HEK293T (cell line): ENCODE measurements around the gene MLLT3.

Experiments
- CTCF ChIA-PET: fragments of 350-600 bp; formaldehyde crosslinking; extraction: SDS; loops from one replicate; lab custom pipeline; 2021; ENCODE audit warnings: antibody characterized with exemption, inconsistent platforms; lab: Yijun Ruan, JAX
- POLR2A ChIA-PET: fragments of 350-600 bp; formaldehyde crosslinking; extraction: SDS; loops from one replicate; lab custom pipeline; 2020; ENCODE audit warnings: antibody characterized with exemption, inconsistent platforms; lab: Yijun Ruan, JAX
- DNase-seq: peaks from one replicate; pipeline ENCODE4 v3.0.0; 2012; ENCODE audit warnings: mixed read lengths; ENCODE audit errors: extremely low spot score
- ARNT ChIP-seq: fragments of 450-650 bp; IDR thresholded peaks from 2 replicates; pipeline ENCODE4 v1.6.1; 2017; ENCODE audit warnings: mild to moderate bottlenecking
- BHLHE40 ChIP-seq: fragments of 450-650 bp; IDR thresholded peaks from 2 replicates; pipeline ENCODE4 v1.6.1; 2016; ENCODE audit warnings: mild to moderate bottlenecking, moderate library complexity, borderline replicate concordance
- CTBP1 ChIP-seq: fragments of 450-650 bp; IDR thresholded peaks from 2 replicates; pipeline ENCODE4 v1.6.1; 2016; ENCODE audit warnings: borderline replicate concordance
- ELF4 ChIP-seq: fragments of 450-650 bp; IDR thresholded peaks from 2 replicates; pipeline ENCODE4 v1.6.1; 2017; ENCODE audit warnings: antibody characterized with exemption
- FOXA1 ChIP-seq: fragments of 450-650 bp; IDR thresholded peaks from 2 replicates; pipeline ENCODE4 v1.6.1; 2016; ENCODE audit warnings: mild to moderate bottlenecking
- FOXK2 ChIP-seq: fragments of 450-650 bp; IDR thresholded peaks from 2 replicates; pipeline ENCODE4 v1.6.1; 2016; ENCODE audit warnings: mild to moderate bottlenecking
- FOXM1 ChIP-seq: fragments of 450-650 bp; IDR thresholded peaks from 2 replicates; pipeline ENCODE4 v1.6.1; 2017; ENCODE audit warnings: mild to moderate bottlenecking, borderline replicate concordance
- HDGF ChIP-seq: fragments of 450-650 bp; IDR thresholded peaks from 2 replicates; pipeline ENCODE4 v1.6.1; 2017; ENCODE audit warnings: antibody characterized with exemption, borderline replicate concordance
- L3MBTL2 ChIP-seq: fragments of 450-650 bp; conservative IDR thresholded peaks from 2 replicates; pipeline ENCODE4 v1.6.1; 2016; ENCODE audit warnings: mild to moderate bottlenecking
- LEF1 ChIP-seq: fragments of 450-650 bp; IDR thresholded peaks from 2 replicates; pipeline ENCODE4 v1.6.1; 2017; ENCODE audit warnings: mild to moderate bottlenecking, borderline replicate concordance
- NFRKB ChIP-seq: fragments of 450-650 bp; IDR thresholded peaks from 2 replicates; pipeline ENCODE4 v1.6.1; 2016; ENCODE audit warnings: mild to moderate bottlenecking, moderate library complexity
- PKNOX1 ChIP-seq: fragments of 450-650 bp; IDR thresholded peaks from 2 replicates; pipeline ENCODE4 v1.6.1; 2016
- SP1 ChIP-seq: fragments of 450-650 bp; IDR thresholded peaks from 2 replicates; pipeline ENCODE4 v1.6.1; 2017
- SUZ12 ChIP-seq: fragments of 450-650 bp; IDR thresholded peaks from 2 replicates; pipeline ENCODE4 v1.6.1; 2016; ENCODE audit warnings: mild to moderate bottlenecking
- TARDBP ChIP-seq: fragments of 450-650 bp; IDR thresholded peaks from 2 replicates; pipeline ENCODE4 v1.6.1; 2016
- ZNF384 ChIP-seq: fragments of 450-650 bp; IDR thresholded peaks from 2 replicates; pipeline ENCODE4 v1.6.1; 2016

MLLT3 gene

GRCh38 chr9:20508242-20508641 is 114.1 kb downstream of the MLLT3 start:
- POLR2A ChIA-PET = no interaction called here
- CTCF ChIA-PET = no interaction called here
- TF ChIP-seq ZNF384 (no peak), CTBP1 (0 out of 2 replicates have a peak, but pooled peaks have one; percentile 17)
- DNase-seq = no peak

GRCh38 chr9:20507431-20507830 is 114.9 kb downstream of the MLLT3 start:
- DNase-seq = no peak
- CTCF ChIA-PET = no interaction called here
- POLR2A ChIA-PET = no interaction called here
- no peak for TF ChIP-seq HDGF
- 0 out of 2 replicates have a peak, but pooled peaks have one; percentile 24 for TF ChIP-seq PKNOX1

DNA sequence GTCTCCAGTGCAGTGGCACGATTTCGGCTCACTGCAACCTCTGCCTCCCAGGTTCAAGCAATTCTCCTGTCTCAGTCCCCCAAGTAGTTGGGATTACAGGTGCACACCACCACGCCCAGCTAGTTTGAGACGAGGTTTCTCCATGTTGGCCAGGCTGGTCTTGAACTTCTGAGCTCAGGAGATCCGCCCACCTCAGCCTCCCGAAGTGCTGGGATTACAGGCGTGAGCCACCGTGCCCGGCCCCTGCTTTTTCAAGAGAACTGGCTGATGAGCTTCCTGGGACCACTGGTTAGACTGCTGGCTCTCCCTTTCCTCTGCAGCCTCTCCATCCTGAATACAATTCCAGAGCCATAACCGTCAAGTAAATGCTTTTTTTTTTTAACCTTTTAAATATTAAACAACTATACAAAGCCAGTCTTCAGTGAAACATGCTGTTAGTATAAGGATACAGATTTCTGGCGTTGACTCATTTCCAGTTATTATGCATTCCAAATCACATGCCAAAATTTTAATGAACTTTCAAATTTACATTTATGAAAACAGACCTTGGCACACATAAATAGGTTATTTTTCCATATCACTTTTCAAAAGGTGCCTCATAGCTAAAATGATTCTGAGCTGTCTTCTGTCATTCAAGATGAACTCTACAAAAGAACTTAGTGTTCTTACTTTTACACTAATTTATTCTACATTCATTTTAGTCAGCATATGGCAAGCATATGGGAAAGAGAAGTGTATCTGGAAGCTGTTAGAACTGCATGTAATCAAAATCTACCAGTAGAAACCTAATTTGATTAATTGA is 116.0 kb downstream of the MLLT3 start:
- no peak for TF ChIP-seq LEF1
- no peak for TF ChIP-seq HDGF
- no peak for TF ChIP-seq SP1
- no peak for TF ChIP-seq FOXA1
- TF ChIP-seq TARDBP = no peak
- TF ChIP-seq ZNF384 = no peak
- no peak for TF ChIP-seq L3MBTL2
- no peak for TF ChIP-seq NFRKB
- TF ChIP-seq PKNOX1 = no peak
- TF ChIP-seq CTBP1 = no peak
- TF ChIP-seq FOXM1 = no peak
- no peak for TF ChIP-seq ELF4
- TF ChIP-seq ARNT = no peak
- no peak for TF ChIP-seq BHLHE40
- no peak for TF ChIP-seq FOXK2
- no peak for TF ChIP-seq SUZ12
- no peak for DNase-seq
- ChIA-PET POLR2A (no interaction called here), CTCF (no interaction called here)

DNA sequence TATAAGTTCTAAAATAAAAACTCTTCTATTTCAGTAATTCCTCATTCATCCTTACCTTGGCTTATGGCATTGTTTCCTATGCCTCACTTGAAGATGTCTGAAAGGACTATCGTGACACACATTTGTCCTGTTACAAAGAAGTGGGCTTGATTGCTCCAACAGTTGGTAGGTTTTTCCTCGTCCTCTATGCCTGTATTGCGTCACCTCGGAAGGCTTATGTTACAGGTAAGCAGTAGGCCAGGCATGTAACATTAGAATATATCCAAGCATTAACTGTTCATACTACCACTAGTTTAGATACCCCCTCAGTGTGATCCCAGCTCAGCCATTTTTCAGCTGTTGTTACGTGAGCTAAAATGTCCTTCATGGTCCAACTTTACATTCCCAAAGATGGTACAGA is 116.7 kb downstream of the MLLT3 start:
- no peak for DNase-seq
- ChIA-PET CTCF (no interaction called here), POLR2A (no interaction called here)
- no peak for TF ChIP-seq TARDBP
- TF ChIP-seq LEF1 = no peak
- no peak for TF ChIP-seq ZNF384
- no peak for TF ChIP-seq SUZ12
- TF ChIP-seq L3MBTL2 = no peak
- no peak for TF ChIP-seq BHLHE40
- TF ChIP-seq CTBP1 = no peak
- no peak for TF ChIP-seq ARNT
- TF ChIP-seq FOXM1 = no peak
- no peak for TF ChIP-seq HDGF
- TF ChIP-seq ELF4 = no peak
- TF ChIP-seq FOXK2 = no peak
- TF ChIP-seq FOXA1 = no peak
- TF ChIP-seq NFRKB = no peak
- no peak for TF ChIP-seq SP1
- no peak for TF ChIP-seq PKNOX1

DNA sequence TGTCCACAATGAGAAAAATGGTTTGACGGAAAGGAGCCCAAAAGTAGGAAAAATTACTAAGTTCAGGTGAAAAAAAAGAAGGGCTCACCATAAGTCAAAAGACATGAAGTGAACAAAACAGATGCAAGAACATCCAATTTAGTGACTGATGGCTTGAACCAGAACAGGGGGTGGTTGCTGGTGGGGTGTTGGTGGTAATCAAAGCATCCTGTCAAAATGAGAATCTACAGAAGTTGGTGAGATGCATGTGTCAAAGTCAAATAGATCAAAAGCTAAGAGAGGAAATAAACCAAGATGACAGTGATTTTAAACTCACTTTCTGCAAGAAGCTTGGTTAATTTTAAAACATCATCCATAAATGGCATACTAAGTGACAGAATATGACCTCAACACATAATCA is 117.4 kb downstream of the MLLT3 start:
- DNase-seq = no peak
- CTCF ChIA-PET = no interaction called here
- POLR2A ChIA-PET = no interaction called here
- no peak for TF ChIP-seq CTBP1
- no peak for TF ChIP-seq SP1
- TF ChIP-seq ELF4 = no peak
- TF ChIP-seq HDGF = no peak
- TF ChIP-seq L3MBTL2 = no peak
- TF ChIP-seq FOXK2 = no peak
- no peak for TF ChIP-seq FOXA1
- no peak for TF ChIP-seq LEF1
- no peak for TF ChIP-seq SUZ12
- TF ChIP-seq TARDBP = no peak
- no peak for TF ChIP-seq BHLHE40
- no peak for TF ChIP-seq ZNF384
- TF ChIP-seq ARNT = no peak
- no peak for TF ChIP-seq PKNOX1
- TF ChIP-seq FOXM1 = no peak
- no peak for TF ChIP-seq NFRKB

DNA sequence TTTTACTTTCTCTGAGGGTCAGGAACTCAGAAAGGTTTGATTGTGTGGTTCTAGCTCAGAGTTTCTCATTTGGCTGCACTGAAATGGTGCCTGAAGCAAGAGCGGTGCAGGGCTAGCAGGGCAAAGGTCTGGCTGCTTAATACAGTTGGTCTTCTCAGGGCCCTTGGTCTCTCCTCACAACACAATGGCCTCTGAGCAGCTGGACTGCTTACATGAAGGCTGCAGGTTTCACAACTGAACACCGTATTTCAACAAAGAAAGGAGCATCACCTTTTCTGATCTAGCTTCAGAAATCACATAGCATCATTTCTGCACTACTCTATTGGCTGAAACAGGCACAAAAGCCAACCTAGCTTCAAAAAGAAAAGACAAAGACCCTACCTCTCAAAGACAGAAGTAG is 122.2 kb downstream of the MLLT3 start:
- DNase-seq = no peak
- no peak for TF ChIP-seq ARNT
- TF ChIP-seq FOXM1 = no peak
- no peak for TF ChIP-seq NFRKB
- no peak for TF ChIP-seq SP1
- TF ChIP-seq L3MBTL2 = no peak
- no peak for TF ChIP-seq FOXA1
- TF ChIP-seq BHLHE40 = no peak
- no peak for TF ChIP-seq LEF1
- no peak for TF ChIP-seq CTBP1
- TF ChIP-seq FOXK2 = no peak
- no peak for TF ChIP-seq HDGF
- ChIA-PET CTCF (interaction anchor here (0.5 to 0.7 kb wide), 2 partner anchors 148 to 615 kb away, joined by 3 to 5 read pairs; no protein-coding TSS in a partner anchor), POLR2A (no interaction called here)
